Right ventricle myocardium superior (tissue), 1 donor: ENCODE results near the gene KLHL15. TPM values are rescaled to one million over a fixed set of nuclear protein-coding genes. Genes with fewer than 3 reads are reported as not detected.
"Not testable (repeated sequence)": the region's sequence is repeated elsewhere in the genome, so short reads cannot be mapped to it uniquely, and the experiment has no call there.

Experiments
- ATAC-seq: fragments of 200-7000 bp; cut with Tn5 transposase; one replicate; pipeline ENCODE4 v1.9.1; 2020; ENCODE audit warnings: mild to moderate bottlenecking; ENCODE audit not compliant: poor library complexity
- DNase-seq: peaks from one replicate; pipeline ENCODE4 v3.0.0-alpha.2; 2020
- intact Hi-C: fragments of 100-400 bp; cut with DNase I; formaldehyde crosslinking; loops from one replicate; pipeline ENCODE4 v1.11.2; 2022
- total RNA-seq: library from RNA; stranded (reverse); fragmentation: NEBNext Ultra II Directional; extraction: Animal tissue kit (Norgen Biotek cat#: 25700); gene quantifications from one replicate; pipeline ENCODE4 v1.2.1, GENCODE V29; 2021
- donor health status: DM: no; HTN: yes; CAD: no; lungs with severe emphysema.

KLHL15 gene
- total RNA-seq, 1 donor from 2014 or later: 5.8 TPM

DNA sequence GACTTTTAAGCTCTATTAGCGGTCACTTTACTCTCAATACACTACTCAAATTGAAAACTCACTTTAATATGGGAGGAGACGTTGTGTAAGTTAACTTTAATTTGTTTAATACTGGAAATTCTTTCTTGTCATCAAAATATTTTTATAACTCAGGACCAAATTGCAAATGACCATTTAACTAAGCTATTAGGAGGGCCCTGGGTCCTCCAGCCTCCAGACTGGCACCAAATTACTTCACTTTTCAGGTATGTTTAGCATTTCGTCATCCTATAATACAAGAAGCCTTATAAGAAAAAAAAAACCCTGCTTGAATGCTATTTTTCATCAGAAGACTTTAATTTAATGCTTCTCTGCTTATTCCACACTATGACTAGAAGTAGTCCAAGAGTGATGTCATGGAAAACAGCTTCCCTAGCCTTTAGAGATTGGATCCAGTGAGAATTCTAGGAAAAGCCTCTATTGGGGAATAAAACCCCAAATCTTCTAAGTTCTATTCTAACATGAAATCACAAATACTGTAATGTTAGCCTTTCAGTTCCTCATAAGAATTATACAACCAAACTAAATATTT is 6.6 kb downstream of the KLHL15 start:
- ATAC-seq: no peak
- intact Hi-C loops: no loop called here

DNA sequence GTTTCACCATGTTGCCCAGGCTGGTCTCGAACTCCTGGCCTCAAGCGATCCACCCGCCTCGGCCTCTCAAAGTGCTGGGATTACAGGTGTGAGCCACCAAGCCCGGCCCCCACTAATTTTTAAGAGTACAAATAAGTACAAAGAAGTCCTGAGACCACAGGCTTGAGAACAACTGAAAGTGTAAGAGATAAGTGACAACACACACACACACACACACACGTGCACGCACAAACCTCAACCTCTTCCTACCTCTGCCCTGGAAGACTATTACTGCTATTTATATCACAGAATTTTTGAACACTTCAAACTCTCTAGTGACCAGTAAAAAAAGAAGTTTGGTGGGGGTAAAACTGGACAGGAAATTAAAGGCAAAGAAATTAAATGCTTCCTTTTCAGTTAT is 7.5 kb downstream of the KLHL15 start:
- intact Hi-C loops: no loop called here
- DNase-seq: no peak
- ATAC-seq: peak; percentile 32

More for the DNA sequence above, 6.6 kb downstream of the KLHL15 start:
- no peak for DNase-seq

DNA sequence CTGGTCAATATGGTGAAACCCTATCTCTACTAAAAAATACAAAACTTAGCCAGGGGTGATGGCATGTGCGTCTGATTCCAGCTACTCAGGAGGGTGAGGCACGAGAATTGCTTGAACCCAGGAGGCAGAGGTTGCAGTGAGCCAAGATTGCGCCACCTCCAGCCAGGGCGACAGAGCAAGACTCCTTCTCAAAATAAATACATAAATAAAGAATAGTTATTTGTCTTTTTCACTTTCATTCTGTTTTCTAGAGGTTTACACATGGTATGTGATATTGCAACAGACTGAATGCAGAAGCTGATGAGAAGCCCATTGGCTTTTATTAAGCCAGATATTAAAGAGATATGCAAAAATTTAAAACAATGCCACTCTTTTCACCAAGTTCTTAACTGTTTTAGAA is 8.2 kb downstream of the KLHL15 start:
- DNase-seq: no peak
- intact Hi-C loops: no loop called here
- ATAC-seq: no peak

DNA sequence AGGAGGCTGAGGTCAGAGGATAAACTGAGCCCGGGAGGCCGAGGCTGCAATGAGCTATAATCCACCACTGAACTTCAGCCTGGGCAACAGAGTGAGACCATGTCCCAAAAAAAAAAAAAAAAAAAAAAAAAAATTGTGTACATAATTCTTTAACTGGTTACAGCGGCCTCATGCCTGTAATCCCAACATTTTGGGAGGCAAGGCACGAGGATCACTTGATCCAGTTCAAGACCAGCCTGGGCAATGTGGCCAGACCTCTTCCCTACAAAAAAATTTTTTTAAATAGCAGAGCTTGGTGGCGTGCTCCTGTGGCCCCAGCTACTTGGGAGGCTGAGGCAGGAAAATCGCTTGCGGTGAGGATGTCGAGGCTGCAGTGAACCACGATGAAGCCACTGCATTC is 9.3 kb downstream of the KLHL15 start:
- intact Hi-C loops: no loop called here
- ATAC-seq (no peak), DNase-seq (no peak)

DNA sequence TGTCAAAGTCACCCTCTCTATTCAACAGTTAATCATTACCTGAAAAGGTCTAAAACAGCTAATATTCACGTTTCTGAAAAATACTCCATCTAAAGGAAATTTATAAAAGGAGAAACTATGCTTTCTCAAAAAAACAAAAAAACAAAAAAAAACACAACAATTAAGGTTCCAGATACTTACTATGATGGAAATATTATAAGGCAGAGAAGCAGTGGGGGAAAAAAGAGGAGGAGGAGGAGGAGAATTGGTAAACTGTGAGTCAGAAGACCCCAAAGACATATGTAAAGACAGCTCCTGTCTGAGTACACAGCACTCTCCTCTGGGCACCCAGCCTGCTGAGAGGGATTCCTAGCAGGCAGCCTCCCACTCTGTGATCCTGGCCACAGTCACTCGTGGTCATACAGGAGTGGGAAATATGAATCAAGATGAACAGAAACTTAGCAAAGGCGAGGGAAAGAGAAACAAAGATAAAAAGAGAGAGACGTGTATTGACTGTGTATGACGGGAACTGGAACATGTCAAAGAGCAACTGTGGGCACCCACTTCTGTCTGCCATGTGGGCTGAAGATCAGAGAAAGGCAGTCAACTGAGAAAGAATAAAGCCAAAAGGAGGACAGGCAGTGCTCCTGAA is 12.5 kb downstream of the KLHL15 start:
- DNase-seq: no peak
- ATAC-seq: peak; percentile 52
- intact Hi-C loops: no loop called here

DNA sequence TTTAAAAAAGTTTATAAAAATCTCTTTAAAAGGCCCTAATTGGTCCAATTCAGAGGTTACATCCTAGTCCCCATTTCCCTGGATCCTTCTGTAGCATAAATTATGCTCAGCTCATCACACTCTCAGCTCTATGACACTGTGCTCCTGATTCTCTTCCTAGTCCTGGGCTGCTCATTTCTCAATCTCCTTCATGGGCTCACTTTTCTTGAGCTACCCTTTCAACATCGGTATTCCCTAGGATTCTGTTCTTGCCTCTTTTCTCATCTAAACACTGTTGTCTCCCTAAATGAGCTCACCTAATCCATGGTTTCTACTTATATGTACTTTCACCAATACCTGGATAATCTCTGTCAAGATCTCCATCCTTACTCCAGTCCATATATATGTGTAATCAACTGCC is 14.7 kb downstream of the KLHL15 start:
- intact Hi-C loops: no loop called here
- DNase-seq (no peak), ATAC-seq (no peak)

DNA sequence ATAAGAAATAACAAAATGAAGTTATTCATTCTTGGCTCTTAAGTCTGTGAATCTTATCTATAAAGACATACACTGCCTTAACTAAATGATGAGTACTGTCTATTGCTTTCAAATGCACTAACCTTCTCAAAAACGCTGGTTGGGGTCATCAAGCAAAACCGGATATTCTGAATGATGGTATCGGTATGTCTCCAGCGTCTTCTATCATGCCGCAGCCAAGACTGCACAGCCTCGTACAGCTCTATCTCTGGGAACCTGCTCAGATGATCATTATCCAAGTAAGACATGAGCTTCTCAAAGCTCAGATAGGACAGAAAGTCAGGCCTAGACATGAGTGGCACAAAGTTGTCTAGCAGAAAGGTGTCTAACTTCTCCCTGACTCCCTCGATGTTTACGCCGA is 21.1 kb downstream of the KLHL15 start:
- intact Hi-C loops: no loop called here
- ATAC-seq: no peak
- no peak for DNase-seq

DNA sequence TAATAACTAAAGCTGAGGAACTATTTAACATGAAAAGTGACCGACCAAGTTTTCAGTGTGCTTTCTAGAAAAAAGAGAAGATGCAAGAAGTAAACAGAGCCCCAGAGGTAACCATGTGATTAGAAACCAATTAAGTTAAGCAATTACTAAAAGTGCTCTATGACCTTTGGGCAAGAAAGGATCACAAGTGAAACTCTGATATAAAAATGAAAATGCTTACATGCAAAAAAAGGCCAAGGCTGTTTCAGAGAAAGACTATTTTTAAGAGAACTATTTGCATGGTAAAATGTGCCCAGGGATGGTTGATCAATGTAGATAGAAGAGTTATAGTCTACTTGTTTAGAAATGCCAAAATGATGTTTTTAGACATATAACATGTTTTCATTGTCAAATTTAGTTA is 22.0 kb downstream of the KLHL15 start:
- intact Hi-C loops: no loop called here
- no peak for DNase-seq
- no peak for ATAC-seq

DNA sequence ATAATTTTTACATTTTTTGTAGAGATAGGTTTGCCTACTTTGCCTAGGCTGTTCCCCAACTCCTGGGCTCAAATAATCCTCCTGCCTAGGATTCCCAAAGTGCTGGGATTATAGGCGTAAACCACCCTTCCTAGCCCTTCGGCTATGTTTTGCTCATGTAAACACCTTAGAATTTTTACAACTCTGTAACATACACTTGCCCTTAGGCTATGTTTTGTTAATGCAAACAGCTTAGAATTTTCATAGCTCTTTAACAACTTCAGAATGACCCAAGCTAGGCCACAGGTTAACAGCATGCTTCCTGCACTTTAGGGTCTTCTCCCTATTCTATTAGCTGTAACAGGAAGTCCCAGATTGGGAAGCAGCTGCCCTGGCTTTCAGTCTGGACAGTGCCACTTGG is 24.2 kb downstream of the KLHL15 start:
- intact Hi-C loops: no loop called here
- ATAC-seq (no peak), DNase-seq (no peak)

DNA sequence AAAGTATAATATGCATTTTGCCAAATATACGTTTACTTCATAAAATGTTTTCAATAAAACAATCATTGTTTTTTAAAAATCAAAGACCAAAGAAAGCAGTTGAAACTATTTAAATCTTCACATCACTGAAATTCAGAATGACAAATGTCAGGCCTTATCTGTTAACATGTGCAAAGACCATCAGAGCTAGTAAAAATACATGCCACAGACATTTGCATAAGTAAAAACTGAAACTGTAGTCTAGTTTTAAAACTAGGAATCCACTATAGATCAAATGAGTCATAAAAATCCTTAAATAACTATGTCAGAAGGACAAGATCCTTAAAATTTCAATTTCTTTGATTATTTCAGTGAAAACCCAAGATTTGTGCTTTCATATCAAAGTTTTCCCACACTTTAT is 24.8 kb downstream of the KLHL15 start:
- ATAC-seq: no peak
- intact Hi-C loops: no loop called here
- no peak for DNase-seq

DNA sequence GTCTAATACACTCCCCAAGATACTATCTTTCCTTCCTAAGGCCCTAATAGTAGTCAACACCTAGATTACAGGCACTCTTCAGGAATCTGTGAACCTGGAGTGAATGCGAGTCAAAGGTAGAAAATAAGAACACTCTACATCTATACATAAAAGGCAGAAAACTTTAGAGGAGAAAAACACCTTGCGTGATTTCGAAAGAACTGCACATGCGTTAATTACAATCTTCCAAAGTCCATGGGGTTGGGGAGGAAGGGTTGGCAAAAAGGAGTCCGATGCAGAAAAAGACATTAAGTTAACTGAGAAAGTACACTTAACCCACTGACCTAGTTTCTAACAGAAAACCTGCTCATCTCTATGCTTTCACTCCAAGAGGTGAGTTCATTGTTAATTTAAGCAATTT is 27.3 kb downstream of the KLHL15 start:
- intact Hi-C loops: no loop called here
- ATAC-seq: no peak
- DNase-seq: no peak

DNA sequence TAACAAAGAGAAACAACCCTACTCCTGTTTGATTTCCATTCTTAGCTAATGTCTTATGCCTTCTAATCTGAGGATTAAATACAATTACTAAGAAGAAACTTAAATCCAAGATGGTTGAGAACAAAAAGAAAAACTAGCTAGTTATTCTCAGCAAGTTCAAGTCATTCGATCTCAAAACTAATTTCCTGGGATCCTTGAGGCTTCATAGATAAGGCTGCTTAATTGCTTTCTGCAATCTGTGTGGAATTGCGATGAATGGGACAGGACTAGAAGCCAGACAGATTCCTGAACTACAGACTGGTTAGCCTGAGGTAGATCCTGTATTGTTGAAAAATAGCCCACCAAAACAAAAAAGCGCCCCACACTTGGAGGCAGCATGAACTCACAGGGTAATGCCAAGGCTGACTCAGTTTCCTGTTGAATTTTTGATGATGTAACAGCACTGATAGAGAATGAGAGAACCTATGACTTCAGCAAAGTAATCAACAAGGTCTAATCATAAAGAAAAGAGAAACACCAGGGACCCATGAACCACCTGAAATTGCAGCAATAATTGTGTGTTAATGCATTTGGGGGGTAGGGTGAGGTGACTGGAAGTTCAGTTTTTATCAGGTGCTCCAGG is 33.9 kb downstream of the KLHL15 start:
- no peak for DNase-seq
- no peak for ATAC-seq
- intact Hi-C loops: no loop called here

DNA sequence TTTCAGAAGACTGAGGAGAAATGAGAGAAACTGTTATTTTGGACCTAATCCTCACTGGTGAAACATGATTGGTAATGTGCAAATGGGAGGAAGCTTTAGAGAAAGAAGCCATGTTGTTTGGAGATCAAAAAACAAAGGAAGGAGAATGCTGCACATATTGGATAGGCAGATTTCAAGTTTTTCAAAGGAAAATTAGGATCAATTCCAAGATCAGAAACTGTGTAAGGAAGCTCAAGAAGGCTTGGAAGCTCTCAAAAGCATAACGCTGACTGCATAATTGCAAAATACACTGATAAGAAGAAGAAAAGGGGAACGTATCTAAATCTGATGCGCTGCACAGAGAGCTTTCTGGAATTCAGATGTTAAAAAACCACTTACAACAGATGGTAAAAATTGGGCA is 34.6 kb downstream of the KLHL15 start:
- DNase-seq (no peak), ATAC-seq (no peak)
- intact Hi-C loops: no loop called here

DNA sequence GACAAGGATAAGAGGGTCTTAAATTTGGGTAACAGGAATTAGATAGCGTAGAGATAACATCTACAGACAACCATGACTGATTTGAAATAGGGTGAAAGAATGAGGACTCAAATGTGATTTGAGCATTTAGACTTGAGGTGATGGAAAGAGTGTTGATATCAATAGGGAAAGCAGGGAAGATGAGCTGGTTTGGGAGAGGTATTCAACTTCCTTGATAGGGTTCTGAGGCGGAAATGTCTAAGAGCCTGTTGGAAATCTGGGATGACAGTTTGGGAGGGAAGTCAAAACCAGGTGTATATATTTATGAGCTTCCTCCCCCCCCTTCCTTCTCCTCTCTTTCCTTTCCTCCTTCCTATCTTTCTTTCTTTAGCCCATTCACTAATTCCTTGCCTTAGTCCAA is 36.5 kb downstream of the KLHL15 start:
- intact Hi-C loops: no loop called here
- DNase-seq (no peak), ATAC-seq (no peak)

DNA sequence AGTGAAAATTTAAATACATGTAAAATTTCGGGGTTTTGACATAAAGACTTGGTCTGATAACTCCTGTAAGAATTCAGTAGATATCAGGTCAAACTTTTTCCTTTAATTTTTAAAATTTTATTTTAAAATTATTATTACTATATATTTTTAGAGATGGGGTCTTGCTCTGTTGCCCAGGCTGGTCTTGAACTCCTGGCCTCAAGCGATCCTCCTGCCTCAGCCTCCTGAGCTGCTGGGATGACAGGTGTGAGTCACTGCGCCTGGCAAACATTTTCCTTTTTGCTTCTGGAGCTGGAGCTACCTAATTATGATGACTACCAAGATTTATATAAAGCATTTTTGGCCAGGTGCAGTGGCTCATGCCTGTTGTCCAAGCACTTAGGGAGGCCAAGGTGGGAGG is 37.3 kb downstream of the KLHL15 start:
- ATAC-seq: no peak
- no peak for DNase-seq
- intact Hi-C loops: no loop called here

DNA sequence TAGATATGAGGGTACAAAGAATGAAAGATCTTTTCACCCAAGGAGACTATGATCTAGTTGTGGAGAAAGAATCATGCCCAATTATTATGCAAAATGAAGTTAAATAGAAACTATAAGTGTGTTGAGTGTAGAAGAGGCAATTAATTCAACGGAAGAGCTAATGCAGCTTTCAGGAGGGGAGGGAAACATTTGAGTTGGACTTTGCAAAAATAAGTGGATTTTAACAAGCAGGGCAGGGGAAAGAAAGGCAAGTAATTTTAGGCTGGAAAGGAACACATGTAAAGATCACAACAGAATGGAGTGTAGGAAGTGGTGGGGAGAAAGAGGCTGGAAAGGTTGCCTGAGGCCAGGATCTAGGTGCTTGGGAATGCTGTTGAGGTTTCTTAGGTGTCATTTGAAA is 44.1 kb downstream of the KLHL15 start:
- ATAC-seq: no peak
- intact Hi-C loops: no loop called here
- DNase-seq: no peak

DNA sequence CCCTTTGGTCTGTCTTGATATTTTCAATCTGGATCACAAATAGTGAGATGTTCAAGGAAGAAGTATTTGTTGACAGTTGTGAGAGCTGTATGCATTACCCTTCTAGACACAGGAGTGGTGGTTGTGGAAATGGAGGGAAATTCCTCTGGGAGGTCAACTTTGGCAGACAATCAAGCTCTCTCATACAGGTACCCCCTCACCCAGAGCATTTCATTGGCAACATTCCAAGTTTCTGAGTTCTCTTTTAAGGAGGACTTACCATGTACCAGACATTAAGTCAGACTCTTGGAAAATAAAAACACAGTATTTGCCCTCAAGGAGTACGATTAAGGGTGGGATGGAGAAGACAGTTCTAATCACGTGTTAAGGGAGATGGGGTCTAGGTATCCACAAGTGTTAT is 45.3 kb downstream of the KLHL15 start:
- intact Hi-C loops: no loop called here
- no peak for ATAC-seq
- no peak for DNase-seq

DNA sequence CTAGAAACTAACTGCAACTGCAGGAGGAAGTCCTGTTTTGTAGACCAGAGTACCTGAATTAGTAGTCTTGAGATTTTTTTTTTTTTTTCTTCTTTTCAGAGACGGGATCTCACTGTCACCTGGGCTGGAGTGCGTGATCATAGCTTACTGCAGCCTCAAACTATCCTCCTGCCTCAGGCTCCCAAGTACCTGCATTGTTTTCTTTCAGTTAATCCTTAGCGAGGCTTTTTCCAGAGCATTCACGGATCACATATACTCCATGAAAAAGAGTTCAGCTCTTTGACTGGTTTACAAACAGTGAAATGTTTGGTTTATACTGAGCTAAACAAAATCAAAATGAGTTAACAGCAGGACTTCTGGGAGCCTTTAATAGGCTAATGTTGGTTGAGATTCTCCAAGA is 45.8 kb downstream of the KLHL15 start:
- ATAC-seq: no peak
- intact Hi-C loops: no loop called here
- no peak for DNase-seq

DNA sequence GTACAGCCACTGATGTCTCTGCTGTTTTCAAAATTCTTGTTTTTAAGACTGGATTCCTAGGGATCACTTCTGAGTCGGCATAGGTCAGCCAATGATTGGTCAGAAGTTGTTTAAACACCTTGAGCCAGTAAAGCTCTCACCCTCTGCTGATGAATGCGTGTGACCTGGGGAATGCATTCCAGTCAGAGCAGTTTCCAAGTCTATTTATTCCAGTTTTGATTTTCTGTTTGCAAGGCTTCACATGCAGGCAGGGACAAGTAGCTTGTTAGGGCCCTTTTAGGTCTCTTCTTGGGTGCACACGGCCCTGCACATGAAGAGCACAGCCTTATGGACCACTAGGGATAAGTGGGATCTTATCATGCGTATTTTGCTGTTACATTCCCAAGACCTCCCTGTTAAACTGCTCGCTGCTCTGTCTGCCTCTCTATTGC is 47.0 kb downstream of the KLHL15 start:
- ATAC-seq (no peak), DNase-seq (no peak)
- intact Hi-C loops: no loop called here

DNA sequence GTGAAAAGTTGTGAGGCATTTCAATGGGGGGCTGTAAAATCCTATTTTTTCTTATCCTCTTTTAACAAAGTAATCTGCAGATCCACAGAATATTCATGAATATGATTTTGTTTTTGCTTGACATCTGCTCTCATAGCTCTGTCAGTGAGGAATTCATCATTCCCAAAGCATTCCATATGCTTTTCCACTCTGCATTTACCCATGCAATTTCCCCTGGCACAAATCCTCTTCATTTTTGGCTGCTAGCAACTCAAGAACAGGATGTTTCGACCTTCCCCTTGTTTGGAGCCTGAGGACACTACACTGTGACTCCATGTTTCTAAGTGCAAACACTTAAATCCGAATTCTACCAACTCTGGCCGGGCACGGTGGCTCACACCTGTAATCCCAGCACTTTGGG is 48.5 kb downstream of the KLHL15 start:
- DNase-seq (no peak), ATAC-seq (no peak)
- intact Hi-C loops: no loop called here

DNA sequence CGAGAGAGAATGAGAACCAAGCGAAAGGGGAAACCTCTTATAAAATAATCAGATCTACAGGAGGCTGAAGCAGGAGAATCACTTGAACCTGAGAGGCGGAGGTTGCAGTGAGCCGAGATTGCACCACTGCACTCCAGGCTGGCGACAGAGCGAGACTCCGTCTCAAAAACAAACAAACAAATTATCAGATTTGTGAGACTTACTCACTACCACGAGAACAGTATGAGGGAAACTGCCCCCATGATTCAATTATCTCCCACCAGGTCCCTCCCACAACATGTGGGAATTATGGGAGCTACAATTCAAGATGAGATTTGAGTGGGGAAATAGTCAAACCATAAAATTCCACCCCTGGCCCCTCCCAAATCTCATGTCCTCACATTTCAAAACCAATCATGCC is 61.4 kb downstream of the KLHL15 start:
- intact Hi-C loops, DNase-seq, ATAC-seq: not testable (repeated sequence)
